HuH-7 (cell line): Measurements from ENCODE around the gene STK32C.
"Not testable (repeated sequence)": the region's sequence is repeated elsewhere in the genome, so short reads cannot be mapped to it uniquely, and the experiment has no call there.

ENCODE experiments used
- DNase-seq: peaks from one replicate; pipeline ENCODE4 v3.0.0; 2011; ENCODE audit warnings: low spot score

STK32C gene

GRCh38 chr10:132337854-132338253 is 30.1 kb upstream of the STK32C start:
- not testable (repeated sequence) for DNase-seq

DNA sequence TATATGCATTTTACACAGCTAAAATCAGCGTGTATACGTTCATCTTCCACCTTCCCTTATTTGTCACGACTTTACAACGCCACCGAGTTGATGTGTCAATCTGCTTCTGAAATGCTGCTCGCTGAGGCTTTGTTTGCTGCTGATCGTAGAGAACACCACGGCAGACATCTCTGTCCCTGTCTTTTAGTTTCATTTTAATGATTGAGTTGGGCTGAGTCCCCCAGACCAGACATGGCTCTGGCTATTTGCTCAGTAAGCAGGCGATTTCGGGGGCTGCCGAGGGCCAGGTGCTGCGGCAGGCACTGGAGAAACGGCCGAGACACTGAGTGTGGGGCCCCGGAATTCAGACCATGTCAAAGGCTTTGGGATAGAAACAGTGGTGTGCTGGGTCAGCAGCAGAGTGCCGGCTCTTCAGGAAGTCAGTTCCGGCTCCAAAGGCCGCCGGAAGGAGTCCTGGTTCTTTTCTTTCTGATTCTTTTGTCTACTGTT is 29.2 kb upstream of the STK32C start:
- DNase-seq, result peak; percentile 52

- peak; percentile 43 for DNase-seq
These were observed 28.5 kb upstream of the STK32C start for GRCh38 chr10:132336064-132336746.

GRCh38 chr10:132335189-132336063 is 27.7 kb upstream of the STK32C start:
- DNase-seq, result peak; percentile 89

- DNase-seq, result no peak
These were observed 27.0 kb upstream of the STK32C start for GRCh38 chr10:132334631-132335188.

GRCh38 chr10:132333386-132333785 is 25.6 kb upstream of the STK32C start:
- DNase-seq, result no peak

GRCh38 chr10:132332433-132332754 is 24.6 kb upstream of the STK32C start:
- no peak for DNase-seq

DNA sequence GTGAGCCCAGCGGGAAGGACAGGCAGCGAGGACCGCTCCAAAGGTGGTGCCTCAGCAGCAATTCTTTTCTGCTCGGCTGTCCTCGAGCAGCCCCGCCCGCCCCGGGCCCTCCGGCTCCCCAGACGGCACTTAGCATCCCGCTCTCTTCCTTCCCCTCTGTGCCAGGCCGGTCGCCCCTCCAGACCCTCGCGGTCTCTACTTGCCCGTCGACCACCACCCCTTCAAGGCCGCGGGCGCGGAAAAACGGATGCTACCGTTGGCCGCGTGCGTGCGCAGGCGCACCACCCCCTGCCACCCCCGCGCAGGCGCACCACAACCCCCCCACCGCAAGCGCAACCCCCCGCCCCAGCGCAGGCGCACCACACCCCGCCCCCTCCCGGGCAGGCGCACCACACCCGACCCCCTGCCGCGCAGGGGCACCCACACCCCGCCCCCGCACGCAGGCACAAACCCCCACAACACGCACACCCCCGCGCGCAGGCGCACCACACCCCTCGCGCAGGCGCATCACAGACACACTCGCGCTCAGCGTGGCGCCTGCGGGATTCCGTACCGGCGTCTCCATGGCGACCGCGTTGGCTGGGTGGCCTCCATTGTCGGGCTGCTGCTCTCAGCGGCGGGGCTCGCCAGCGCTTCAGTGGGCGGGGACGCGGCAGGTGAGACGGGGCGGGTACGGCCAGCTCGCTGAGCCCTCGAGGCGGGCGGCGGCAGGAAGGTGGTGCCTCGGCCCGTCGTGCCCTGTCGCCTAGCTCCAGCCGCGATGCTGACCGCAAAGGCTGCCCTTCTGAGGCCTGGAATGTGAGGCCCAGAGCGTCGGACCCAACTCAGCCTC is 24.1 kb upstream of the STK32C start, which contains the start of gene LRRC27:
TSS of gene LRRC27 (plus strand) at position 593 of the 832 bp plus-strand sequence. CDS start 1,332 bp downstream, outside the sequence.
- DNase-seq, result peak; percentile 95

DNA sequence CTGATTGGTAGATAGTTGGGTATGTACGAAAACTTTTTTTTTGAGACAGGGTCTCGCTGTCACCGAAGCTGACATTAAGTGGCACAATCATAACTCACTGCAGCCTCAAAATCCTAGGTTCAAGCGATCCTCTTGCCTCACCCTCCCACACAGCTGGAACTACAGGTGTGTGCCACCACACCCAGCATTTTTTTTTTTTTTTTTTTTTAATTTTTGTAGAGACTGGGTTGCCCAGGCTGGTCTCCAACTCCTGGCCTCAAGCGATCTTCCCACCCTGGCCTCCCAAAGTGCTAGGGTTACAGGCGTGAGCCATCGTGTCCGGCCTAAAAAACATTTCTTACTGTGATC is 22.7 kb upstream of the STK32C start:
- DNase-seq, result no peak

DNA sequence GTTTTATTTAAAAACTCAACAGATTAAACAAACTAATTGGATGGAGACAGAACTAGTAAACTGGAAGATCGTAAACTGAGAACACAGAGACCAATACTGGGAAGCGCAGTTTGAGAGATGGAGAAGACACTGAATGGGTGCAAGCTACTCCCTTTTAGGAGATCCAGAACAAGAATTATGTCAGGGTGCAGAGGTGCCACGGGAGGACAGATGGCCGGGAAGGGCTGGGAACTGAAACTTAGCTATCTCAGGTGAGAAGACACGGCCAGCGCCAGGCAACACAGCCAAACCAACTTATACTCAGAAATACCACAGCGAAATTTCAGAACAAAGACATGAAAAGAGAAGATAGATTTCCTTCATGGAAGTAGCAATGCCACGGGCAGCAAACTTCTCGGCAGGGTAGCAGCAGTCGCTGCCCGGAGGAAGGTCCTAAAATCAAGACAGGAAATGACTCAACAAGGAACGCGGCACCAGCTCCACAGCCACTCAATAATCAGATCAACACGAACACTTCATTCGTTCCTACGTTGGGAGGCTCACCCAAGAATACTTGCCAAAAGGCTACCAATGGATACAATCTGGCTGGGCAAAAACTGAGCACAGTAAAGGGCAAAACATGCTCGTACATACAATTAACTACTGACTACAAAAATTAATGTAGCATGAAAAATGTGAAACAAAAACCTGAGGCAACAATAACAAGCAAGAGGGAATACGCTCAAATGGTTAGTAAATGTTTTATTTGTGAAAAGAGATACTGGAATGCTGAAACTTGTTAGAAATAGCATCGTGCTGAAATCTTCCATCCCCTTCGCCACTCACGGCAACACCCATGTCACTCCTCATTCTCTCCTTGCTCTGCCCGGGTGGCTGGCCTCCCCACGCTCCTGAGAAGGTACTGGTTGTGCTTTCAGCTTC is 22.1 kb upstream of the STK32C start:
- no peak for DNase-seq

GRCh38 chr10:132328738-132329137 is 21.0 kb upstream of the STK32C start:
- DNase-seq, result no peak

DNA sequence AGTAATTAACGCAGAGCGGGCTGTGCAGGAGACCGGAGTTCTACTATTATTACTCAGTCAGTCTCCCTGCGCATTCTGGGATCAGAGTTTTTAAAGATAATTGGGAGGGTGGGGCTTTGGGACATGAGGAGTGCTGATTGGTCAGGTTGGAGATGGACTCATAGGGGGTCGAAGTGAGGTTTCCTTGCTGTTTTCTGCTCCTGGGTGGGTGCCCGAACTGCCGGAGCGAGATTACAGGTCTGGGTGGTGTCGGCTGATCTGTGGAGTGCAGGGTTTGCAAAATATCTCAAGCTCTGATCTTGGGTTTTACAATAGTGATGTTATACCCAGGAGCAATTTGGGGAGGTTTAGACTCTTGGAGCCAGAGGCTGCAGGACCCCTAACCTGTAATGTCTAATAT is 20.4 kb upstream of the STK32C start:
- DNase-seq, result no peak

DNA sequence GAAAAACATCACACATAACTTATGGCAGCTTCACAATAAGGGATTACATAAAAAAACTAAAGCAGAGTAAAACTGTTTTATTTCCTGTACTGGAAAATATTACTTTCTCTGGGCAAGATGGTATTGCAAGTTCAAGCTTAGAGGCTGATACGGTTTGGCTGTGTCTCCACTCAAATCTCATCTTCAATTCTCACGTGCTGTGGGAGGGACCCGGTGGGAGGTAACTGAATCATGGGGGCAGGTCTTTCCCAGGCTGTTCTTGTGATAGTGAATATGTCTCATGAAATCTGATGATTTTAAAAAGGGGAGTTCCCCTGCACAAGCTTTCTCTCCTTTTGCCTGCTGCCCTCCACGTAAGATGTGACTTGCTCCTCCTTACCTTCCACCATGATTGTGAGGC is 19.2 kb upstream of the STK32C start:
- no peak for DNase-seq

DNA sequence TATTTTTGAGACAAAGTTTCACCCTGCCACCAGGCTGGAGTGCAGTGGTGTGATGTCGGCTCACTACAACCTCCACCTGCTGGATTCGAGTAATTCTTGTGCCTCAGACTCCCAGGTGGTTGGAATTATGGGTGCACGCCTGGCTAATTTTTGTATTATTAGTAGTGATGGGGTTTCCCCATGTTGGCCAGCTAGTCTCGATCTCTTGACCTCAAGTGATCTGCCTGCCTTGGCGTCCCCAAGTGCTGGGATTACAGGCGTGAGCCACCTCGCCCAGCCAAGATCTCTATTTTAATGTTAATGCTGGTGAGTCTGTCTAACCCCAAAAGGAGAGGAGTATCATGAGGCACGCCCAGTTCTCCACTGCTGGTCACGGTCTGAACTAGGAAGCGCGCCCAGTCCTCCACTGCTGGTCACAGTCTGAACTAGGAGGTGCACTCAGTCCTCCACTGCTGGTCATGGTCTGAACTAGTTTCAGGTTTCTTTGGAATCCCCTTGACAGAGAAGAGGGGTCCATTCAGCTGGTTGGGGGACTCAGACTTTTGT is 18.7 kb upstream of the STK32C start:
- no peak for DNase-seq

GRCh38 chr10:132324186-132324585 is 16.4 kb upstream of the STK32C start:
- no peak for DNase-seq

DNA sequence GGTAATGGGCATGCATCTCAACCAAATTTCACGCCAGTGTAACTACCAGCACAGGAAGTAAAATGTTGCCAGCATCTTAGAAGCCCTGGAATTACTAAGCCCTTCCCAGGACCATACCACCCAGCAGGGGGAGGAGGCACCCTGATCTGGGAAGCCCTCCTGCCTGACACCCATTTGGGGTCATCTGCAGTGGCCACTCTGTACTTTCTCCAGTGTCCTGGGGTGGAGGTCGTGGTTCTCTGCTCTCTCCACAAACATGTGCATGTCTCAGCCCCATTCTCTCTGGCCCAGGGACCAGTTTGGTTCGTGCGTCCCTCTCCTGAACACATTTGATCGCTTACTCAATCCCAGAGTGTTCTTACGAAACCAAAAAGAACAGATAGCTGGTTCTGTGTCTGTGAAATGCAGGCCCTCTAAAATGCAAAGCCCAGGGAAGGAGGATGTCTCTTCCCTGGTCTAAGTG is 14.9 kb upstream of the STK32C start:
- no peak for DNase-seq

- DNase-seq, result no peak
These were observed 14.0 kb upstream of the STK32C start for GRCh38 chr10:132321726-132322125.

DNA sequence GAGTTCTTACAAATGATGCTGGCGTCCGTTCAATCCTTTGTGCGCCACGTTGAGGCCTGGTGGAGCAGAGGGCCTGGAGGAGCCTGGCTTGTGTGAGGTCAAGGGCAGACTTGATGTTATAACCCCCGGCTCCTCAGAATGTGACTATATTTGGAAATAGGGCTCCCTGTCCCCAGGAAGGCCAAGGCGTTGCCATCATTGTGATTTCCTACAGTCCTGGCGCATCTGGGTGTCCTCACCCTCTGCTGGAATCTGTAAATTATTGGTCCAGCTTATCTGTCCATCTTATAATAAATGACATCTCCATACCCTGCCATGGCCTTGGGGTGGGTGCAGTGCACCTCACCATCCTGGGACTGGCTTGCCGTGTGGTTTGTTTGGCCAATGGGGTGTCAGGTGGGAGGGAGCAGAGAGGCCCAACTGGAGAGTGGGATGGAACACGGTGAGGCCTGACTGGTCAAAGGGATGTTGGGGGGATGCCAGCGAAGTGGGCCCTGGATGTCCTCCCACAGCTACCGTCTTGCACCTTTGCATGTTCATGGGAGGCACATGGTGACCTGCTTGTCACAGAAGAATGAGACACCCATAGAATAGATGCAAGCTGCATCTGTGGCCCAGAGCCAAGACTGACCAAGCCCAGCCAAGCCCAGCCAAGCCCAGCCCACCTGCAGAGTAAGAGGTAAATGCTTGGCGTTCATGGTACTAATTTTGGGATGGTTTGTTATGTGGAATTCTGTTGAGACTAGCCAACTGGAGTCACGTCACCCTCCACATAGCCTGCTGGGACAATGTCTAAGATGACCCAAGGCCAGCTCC is 13.1 kb upstream of the STK32C start:
- no peak for DNase-seq

GRCh38 chr10:132319853-132320653 is 12.3 kb upstream of the STK32C start:
- DNase-seq, result peak; percentile 60
